Subcutaneous adipose tissue (tissue), 4 donors: Measurements from ENCODE around the gene NRXN3. TPM values are rescaled to one million over a fixed set of nuclear protein-coding genes. Genes with fewer than 3 reads are reported as not detected.

ENCODE experiments used
- CTCF ChIP-seq: fragments of 450-650 bp; IDR thresholded peaks from one replicate; pipeline ENCODE4 v1.5.1; 2016; ENCODE audit warnings: low read depth, mild to moderate bottlenecking, control low read depth, antibody characterized with exemption, moderate library complexity
- total RNA-seq, 4 donors: library from RNA; depleted of rRNA; stranded (reverse); fragments of >200 nt; gene quantifications; one replicate each; pipeline ENCODE4 v1.1.0, GENCODE V29; 2016

The NRXN3 gene
- total RNA-seq, 4 donors from 2014 or later, result 0.57 to 2.4 (median 1.1) TPM; not detected in 1

GRCh38 chr14:78885884-78886283, 715.7 kb downstream of the NRXN3 start:
- no peak for TF ChIP-seq CTCF

GRCh38 chr14:78897443-78897842, 727.3 kb downstream of the NRXN3 start:
- no peak for TF ChIP-seq CTCF

GRCh38 chr14:78902010-78902623, 731.9 kb downstream of the NRXN3 start:
- no peak for TF ChIP-seq CTCF

GRCh38 chr14:78904094-78904493, 733.9 kb downstream of the NRXN3 start:
- no peak for TF ChIP-seq CTCF

- TF ChIP-seq CTCF, result no peak
Observed at GRCh38 chr14:78917462-78917861, 747.3 kb downstream of the NRXN3 start.

- TF ChIP-seq CTCF, result no peak
Observed at GRCh38 chr14:78921856-78922255, 751.7 kb downstream of the NRXN3 start.

- no peak for TF ChIP-seq CTCF
Observed at GRCh38 chr14:78927261-78927660, 757.1 kb downstream of the NRXN3 start.
